GM10266 (cell line): Measurements from ENCODE around the gene NGF.

Experiments used
- DNase-seq: peaks from one replicate; pipeline ENCODE4 v3.0.0; 2012; ENCODE audit errors: extremely low spot score
- TF ChIP-seq, protein P1 (sequence below): IDR thresholded peaks from 2 replicates; pipeline ENCODE4 v1.5.1; 2012; ENCODE audit warnings: mild to moderate bottlenecking, low read depth; ENCODE audit not compliant: control insufficient read depth, insufficient read depth; ENCODE audit errors: missing control alignments

Gene NGF

GRCh38 chr1:115296981-115297380, 41.1 kb downstream of the NGF start:
- no peak for DNase-seq

GRCh38 chr1:115295904-115296696, 41.9 kb downstream of the NGF start:
- TF ChIP-seq, protein P1, sequence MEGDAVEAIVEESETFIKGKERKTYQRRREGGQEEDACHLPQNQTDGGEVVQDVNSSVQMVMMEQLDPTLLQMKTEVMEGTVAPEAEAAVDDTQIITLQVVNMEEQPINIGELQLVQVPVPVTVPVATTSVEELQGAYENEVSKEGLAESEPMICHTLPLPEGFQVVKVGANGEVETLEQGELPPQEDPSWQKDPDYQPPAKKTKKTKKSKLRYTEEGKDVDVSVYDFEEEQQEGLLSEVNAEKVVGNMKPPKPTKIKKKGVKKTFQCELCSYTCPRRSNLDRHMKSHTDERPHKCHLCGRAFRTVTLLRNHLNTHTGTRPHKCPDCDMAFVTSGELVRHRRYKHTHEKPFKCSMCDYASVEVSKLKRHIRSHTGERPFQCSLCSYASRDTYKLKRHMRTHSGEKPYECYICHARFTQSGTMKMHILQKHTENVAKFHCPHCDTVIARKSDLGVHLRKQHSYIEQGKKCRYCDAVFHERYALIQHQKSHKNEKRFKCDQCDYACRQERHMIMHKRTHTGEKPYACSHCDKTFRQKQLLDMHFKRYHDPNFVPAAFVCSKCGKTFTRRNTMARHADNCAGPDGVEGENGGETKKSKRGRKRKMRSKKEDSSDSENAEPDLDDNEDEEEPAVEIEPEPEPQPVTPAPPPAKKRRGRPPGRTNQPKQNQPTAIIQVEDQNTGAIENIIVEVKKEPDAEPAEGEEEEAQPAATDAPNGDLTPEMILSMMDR, result no peak
- DNase-seq, result no peak

More at GRCh38 chr1:115296981-115297380, 41.1 kb downstream of the NGF start:
- TF ChIP-seq, protein P1, result no peak

DNA sequence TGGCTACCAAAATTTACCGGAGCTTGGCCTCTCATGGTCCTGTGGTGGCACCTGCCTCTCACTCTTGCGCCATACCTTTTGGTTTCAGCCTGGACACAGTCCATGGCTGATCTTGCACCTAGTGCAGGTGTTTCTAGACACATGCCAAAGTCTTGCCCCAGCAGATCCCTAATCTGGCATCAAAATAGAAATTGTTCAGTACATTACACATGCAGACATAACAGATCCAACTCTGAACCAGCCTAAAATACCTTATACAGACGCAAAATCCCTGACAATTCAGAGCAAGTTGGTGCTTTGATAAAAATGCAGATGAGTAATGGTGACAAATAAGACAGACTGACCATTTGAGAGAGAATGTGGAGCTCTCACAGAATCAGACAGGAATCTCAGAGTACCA, 44.1 kb downstream of the NGF start:
- no peak for DNase-seq
- TF ChIP-seq, protein P1, result no peak

DNA sequence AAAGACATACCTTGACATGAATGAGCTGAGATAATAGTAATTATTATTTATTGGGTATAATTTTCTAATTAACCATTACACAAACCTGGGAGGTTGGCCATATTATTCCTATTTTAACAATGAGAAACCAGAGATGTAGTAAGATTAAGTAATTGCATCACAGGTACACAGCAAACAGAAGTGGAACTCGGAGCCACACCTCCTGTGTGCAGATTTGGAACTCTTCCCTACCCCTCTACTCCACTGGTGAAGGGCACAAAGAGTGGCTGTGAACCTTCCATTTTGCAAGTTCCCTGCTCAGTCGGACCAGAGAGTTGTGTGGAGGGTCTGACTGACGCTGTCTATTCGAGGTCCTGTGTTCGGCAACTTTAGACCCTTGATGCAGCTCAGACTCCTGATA, 45.0 kb downstream of the NGF start:
- no peak for DNase-seq
- TF ChIP-seq, protein P1, result no peak

DNA sequence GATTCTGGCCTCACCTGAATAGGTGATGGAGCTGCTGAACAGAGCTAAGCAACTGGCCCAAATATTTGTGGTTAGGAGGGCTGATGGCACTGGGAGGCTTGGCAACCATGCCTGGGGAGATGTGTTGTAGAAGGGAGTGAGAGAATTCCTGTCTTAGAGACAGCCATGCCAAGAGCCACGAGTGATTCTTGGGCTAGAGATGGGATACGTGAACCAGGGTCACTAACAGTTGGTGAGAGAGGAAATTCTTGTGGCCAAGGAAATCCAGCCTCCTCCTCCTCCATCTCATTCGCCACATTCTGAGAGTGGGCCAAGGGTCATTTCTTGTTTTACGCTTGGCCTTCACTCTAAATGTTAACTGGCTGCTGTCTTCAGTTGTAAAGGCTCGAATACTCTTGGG, 46.3 kb downstream of the NGF start:
- TF ChIP-seq, protein P1, result no peak

DNA sequence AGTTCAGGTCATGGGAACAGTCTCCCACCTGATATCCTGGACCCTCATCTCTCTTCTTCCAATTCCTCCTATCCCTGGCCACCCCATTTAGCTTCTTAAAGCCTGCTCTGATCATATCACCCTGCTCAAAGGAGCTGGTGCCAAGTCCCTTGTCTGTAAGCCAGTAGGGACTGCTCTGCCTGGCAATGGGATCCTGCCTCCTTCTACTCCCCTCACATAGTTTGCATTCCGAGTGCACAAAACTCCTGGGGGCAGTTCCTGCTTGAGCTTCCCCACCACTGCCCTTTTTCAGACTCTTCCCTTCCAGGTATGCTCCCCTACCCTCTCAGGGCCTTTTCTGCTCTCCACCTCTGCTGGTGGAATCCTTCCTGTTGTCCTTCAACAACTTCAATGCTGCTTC, 48.1 kb downstream of the NGF start:
- TF ChIP-seq, protein P1, result no peak
- DNase-seq, result no peak

More for the DNA sequence above, 46.3 kb downstream of the NGF start:
- DNase-seq, result no peak

DNA sequence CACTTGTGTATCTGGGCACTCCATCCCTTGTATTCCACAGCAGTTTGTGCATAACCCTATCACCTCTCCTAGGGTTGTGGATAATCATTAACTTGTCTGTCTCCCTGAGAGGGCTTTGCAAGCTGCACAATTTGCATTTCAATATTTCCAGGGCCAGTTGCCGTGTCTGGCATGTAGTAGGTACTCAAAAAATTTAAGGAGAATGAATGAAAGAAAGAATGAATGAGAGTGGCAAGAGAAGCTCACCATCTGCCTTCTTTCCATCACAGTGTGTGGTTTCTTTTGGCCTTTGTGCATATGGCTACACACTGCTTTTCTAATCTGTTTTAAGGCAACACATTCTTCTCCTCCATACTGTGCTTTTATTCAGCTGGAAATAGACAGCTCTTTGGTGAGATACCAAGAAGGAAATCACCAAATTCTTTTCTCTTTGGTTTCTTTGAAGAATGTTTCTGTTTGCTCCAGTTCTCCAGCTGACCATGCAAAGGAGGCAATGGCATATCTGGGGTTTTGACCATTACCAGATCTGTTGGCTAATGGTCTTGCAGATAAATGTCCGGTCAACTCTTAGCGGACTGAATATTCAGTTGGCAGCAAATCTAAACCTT, 49.4 kb downstream of the NGF start:
- DNase-seq, result no peak

More for the DNA sequence above, 49.4 kb downstream of the NGF start:
- TF ChIP-seq, protein P1, result no peak
